IPS-NIHi7 (cell line): ENCODE results near the gene PEX7.
"Not testable (repeated sequence)": the region's sequence is repeated elsewhere in the genome, so short reads cannot be mapped to it uniquely, and the experiment has no call there.

Experiments used
- DNase-seq: peaks from one replicate; pipeline ENCODE4 v3.0.0; 2012; ENCODE audit warnings: mixed read lengths; ENCODE audit errors: extremely low spot score

Gene PEX7

GRCh38 chr6:136840276-136841001 is 18.0 kb downstream of the PEX7 start:
- peak; percentile 37 for DNase-seq

- no peak for DNase-seq
Observed at GRCh38 chr6:136843210-136843609, 20.8 kb downstream of the PEX7 start.

GRCh38 chr6:136846046-136846445 is 23.7 kb downstream of the PEX7 start:
- DNase-seq, result peak; percentile 52

GRCh38 chr6:136846477-136846876 is 24.1 kb downstream of the PEX7 start:
- DNase-seq, result not testable (repeated sequence)

- not testable (repeated sequence) for DNase-seq
Observed at GRCh38 chr6:136849979-136850563, 27.7 kb downstream of the PEX7 start.

GRCh38 chr6:136859430-136859829 is 37.0 kb downstream of the PEX7 start:
- no peak for DNase-seq

- no peak for DNase-seq
Observed at GRCh38 chr6:136860043-136860442, 37.7 kb downstream of the PEX7 start.

GRCh38 chr6:136862662-136863061 is 40.3 kb downstream of the PEX7 start:
- DNase-seq, result no peak

- DNase-seq, result no peak
Observed at GRCh38 chr6:136863752-136864151, 41.4 kb downstream of the PEX7 start.

GRCh38 chr6:136864676-136865075 is 42.3 kb downstream of the PEX7 start:
- no peak for DNase-seq

- DNase-seq, result no peak
Observed at GRCh38 chr6:136866872-136867416, 44.6 kb downstream of the PEX7 start.

- no peak for DNase-seq
Observed at GRCh38 chr6:136869451-136869850, 47.1 kb downstream of the PEX7 start.

- no peak for DNase-seq
Observed at GRCh38 chr6:136873748-136874147, 51.4 kb downstream of the PEX7 start.

- DNase-seq, result not testable (repeated sequence)
Observed at GRCh38 chr6:136876469-136876868, 54.1 kb downstream of the PEX7 start.

GRCh38 chr6:136880748-136881460 is 58.5 kb downstream of the PEX7 start:
- DNase-seq, result peak; percentile 47

- DNase-seq, result no peak
Observed at GRCh38 chr6:136886091-136886490, 63.7 kb downstream of the PEX7 start.

- DNase-seq, result no peak
Observed at GRCh38 chr6:136887953-136888352, 65.6 kb downstream of the PEX7 start.

GRCh38 chr6:136889271-136890193 is 67.1 kb downstream of the PEX7 start:
- no peak for DNase-seq

- DNase-seq, result no peak
Observed at GRCh38 chr6:136890194-136890839, 67.9 kb downstream of the PEX7 start.

- DNase-seq, result no peak
Observed at GRCh38 chr6:136890986-136891385, 68.6 kb downstream of the PEX7 start.

GRCh38 chr6:136893187-136893586 is 70.8 kb downstream of the PEX7 start:
- DNase-seq, result no peak
